ENCODE results near the gene AK4.

Gene AK4

DNA sequence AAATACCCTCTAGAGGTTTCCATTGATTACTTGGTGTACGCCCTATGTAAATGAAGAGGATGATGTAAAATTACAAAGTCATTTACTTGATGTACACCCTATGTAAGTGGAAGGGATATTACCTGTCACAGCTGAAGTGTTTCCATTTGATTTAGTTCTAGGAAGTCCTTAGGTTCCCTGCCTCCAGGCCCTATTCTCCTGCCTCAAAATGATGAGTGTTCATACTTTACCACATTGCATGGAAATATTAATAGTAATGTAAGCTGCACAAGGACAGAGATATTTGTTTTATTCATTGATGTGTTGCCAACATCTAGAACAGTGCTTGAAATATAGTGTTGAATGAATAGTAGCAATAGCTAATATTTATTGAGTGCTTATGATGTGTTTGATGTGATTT lies 9.5 kb upstream of the AK4 start:
- TF ChIP-seq FOXP2 (optimal IDR thresholded peaks at IDR 0.05; ENCODE audit: borderline replicate concordance, extremely low read depth, extremely low read length, insufficient read depth) (no peak), POLR2AphosphoS5 (IDR thresholded peaks at IDR 0.05; ENCODE audit: low read depth, low read length) (no peak), TAF1 (IDR thresholded peaks at IDR 0.05; ENCODE audit: borderline replicate concordance, insufficient read depth, low read length) (no peak), SIN3A (IDR thresholded peaks at IDR 0.05; ENCODE audit: borderline replicate concordance, insufficient read depth, low read length) (no peak)
- TF ChIP-seq, protein P1, sequence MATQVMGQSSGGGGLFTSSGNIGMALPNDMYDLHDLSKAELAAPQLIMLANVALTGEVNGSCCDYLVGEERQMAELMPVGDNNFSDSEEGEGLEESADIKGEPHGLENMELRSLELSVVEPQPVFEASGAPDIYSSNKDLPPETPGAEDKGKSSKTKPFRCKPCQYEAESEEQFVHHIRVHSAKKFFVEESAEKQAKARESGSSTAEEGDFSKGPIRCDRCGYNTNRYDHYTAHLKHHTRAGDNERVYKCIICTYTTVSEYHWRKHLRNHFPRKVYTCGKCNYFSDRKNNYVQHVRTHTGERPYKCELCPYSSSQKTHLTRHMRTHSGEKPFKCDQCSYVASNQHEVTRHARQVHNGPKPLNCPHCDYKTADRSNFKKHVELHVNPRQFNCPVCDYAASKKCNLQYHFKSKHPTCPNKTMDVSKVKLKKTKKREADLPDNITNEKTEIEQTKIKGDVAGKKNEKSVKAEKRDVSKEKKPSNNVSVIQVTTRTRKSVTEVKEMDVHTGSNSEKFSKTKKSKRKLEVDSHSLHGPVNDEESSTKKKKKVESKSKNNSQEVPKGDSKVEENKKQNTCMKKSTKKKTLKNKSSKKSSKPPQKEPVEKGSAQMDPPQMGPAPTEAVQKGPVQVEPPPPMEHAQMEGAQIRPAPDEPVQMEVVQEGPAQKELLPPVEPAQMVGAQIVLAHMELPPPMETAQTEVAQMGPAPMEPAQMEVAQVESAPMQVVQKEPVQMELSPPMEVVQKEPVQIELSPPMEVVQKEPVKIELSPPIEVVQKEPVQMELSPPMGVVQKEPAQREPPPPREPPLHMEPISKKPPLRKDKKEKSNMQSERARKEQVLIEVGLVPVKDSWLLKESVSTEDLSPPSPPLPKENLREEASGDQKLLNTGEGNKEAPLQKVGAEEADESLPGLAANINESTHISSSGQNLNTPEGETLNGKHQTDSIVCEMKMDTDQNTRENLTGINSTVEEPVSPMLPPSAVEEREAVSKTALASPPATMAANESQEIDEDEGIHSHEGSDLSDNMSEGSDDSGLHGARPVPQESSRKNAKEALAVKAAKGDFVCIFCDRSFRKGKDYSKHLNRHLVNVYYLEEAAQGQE (IDR thresholded peaks at IDR 0.05; ENCODE audit: insufficient read depth in 1 of 2, low read depth in 2 of 2, low read length in 2 of 2) = no peak

DNA sequence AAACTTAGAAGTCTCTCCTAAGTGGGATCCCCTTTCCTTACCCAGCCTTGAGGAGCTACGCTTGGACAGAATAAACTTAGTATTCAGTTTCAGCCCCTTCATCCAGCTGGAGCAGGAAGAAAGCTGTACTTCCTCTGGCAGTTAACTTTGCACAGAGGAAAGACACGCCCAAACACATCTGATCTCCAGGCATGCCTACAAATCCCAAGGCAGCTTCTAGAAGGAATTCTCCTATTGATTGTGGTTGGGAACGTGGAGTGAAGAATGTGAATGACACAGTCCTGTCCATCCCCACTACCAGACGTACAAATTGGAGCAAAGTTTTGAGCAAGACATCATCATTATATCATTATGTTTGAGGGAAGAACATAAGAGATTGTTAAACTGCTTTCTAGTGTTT lies 6.6 kb upstream of the AK4 start:
- TF ChIP-seq TAF1 (IDR thresholded peaks at IDR 0.05; ENCODE audit: borderline replicate concordance, insufficient read depth, low read length) (no peak), POLR2AphosphoS5 (IDR thresholded peaks at IDR 0.05; ENCODE audit: low read depth, low read length) (no peak), SIN3A (IDR thresholded peaks at IDR 0.05; ENCODE audit: borderline replicate concordance, insufficient read depth, low read length) (no peak)
- TF ChIP-seq, protein P1 (IDR thresholded peaks at IDR 0.05; ENCODE audit: insufficient read depth in 1 of 2, low read depth in 2 of 2, low read length in 2 of 2) = no peak

DNA sequence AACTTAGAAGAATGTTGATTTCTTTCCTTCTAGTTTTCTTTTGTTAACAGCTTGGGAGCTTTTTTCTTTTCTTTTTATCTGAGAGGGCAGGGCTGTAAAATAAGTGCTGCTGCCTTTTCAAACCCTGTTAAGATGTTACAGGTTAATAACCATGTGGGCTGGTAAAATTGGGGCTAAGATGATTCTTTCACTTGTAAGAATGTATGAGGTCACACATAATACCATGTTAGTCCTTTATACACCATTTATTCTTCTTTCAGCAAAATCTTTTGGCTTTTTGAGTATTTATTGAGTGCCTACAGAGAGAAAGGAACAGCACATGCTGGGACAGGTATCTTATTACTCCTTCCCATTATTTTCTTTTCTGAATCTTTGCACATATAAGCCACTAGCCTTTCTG lies 6.1 kb upstream of the AK4 start:
- no peak for TF ChIP-seq SIN3A (IDR thresholded peaks at IDR 0.05; ENCODE audit: borderline replicate concordance, insufficient read depth, low read length)
- TF ChIP-seq POLR2AphosphoS5 (IDR thresholded peaks at IDR 0.05; ENCODE audit: low read depth, low read length) = no peak
- TF ChIP-seq, protein P1 (IDR thresholded peaks at IDR 0.05; ENCODE audit: insufficient read depth in 1 of 2, low read depth in 2 of 2, low read length in 2 of 2) = no peak
- TF ChIP-seq TAF1 (IDR thresholded peaks at IDR 0.05; ENCODE audit: borderline replicate concordance, insufficient read depth, low read length) = no peak
- no peak for TF ChIP-seq FOXP2 (optimal IDR thresholded peaks at IDR 0.05; ENCODE audit: borderline replicate concordance, extremely low read depth, extremely low read length, insufficient read depth)

DNA sequence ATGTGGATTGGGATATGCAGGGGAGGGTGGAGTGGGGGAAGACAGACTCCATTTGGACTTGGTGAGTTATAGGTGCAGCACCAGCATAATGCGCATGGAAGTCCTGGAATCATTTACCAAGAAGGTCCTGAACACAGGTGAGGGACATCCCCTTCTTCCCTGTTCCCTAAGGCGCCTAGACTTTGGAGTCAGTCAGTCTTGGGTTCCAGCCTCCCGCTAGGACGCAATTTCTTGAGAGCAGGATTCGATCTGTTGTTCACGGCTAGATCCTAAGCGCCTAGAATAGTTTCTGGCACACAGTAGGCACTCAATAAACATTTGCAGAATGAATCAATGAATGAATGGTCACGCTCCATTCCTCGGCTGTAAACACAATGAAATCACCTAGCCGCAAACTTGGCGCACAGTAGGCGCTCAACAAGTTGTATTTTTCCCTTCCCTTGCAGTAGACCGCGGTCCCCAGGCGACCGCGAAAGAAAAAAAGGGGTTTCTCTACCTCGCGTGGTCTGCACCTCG lies 1.0 kb upstream of the AK4 start:
- TF ChIP-seq FOXP2 (optimal IDR thresholded peaks at IDR 0.05; ENCODE audit: borderline replicate concordance, extremely low read depth, extremely low read length, insufficient read depth) (no peak), POLR2AphosphoS5 (IDR thresholded peaks at IDR 0.05; ENCODE audit: low read depth, low read length) (no peak), SIN3A (IDR thresholded peaks at IDR 0.05; ENCODE audit: borderline replicate concordance, insufficient read depth, low read length) (no peak), TAF1 (IDR thresholded peaks at IDR 0.05; ENCODE audit: borderline replicate concordance, insufficient read depth, low read length) (no peak)
- TF ChIP-seq, protein P1 (IDR thresholded peaks at IDR 0.05; ENCODE audit: insufficient read depth in 1 of 2, low read depth in 2 of 2, low read length in 2 of 2) = no peak

All from PFSK-1 (cell line).